Mesenchymal stem cell (in vitro differentiated cells and primary cell): ENCODE results near the gene KLHL29.

Source experiments
- DNase-seq: peaks from one replicate; pipeline ENCODE4 v3.0.0-alpha.2; 2013
- H2AFZ ChIP-seq: one replicate; pipeline ENCODE4 v1.6.1; 2013; ENCODE audit warnings: low read depth, mild to moderate bottlenecking, control low read depth, inconsistent platforms, low read length, moderate library complexity
- H2AK5ac ChIP-seq: 2 replicates; pipeline ENCODE4 v1.6.1; 2013; ENCODE audit warnings: low read length, moderate library complexity, mild to moderate bottlenecking, inconsistent platforms; ENCODE audit not compliant: severe bottlenecking
- H2BK120ac ChIP-seq: one replicate; pipeline ENCODE4 v1.6.1; 2013; ENCODE audit warnings: low read depth, mild to moderate bottlenecking, inconsistent platforms, low read length, moderate library complexity
- H2BK12ac ChIP-seq, 2 experiments: one replicate each; pipeline ENCODE4 v1.6.1; 2013; ENCODE audit warnings: inconsistent platforms in 2 of 2, low read length in 2 of 2, mild to moderate bottlenecking in 2 of 2, moderate library complexity in 2 of 2, control low read depth in 1 of 2
- H2BK15ac ChIP-seq: one replicate; pipeline ENCODE4 v1.6.1; 2013; ENCODE audit warnings: mild to moderate bottlenecking, low read depth, inconsistent platforms; ENCODE audit not compliant: poor library complexity, severe bottlenecking
- H2BK5ac ChIP-seq: 2 replicates; pipeline ENCODE4 v1.6.1; 2013; ENCODE audit warnings: low read depth, mild to moderate bottlenecking, low read length, control low read depth, inconsistent platforms; ENCODE audit not compliant: poor library complexity, severe bottlenecking
- H3K14ac ChIP-seq, 2 experiments: one replicate each; pipeline ENCODE4 v1.6.1; 2013; ENCODE audit warnings: inconsistent platforms in 2 of 2, low read length in 2 of 2, control low read depth in 1 of 2, mild to moderate bottlenecking in 1 of 2, moderate library complexity in 1 of 2
- H3K18ac ChIP-seq, 2 experiments: one replicate each; pipeline ENCODE4 v1.6.1; 2013; ENCODE audit warnings: inconsistent platforms in 2 of 2, low read length in 2 of 2, control low read depth in 1 of 2, low read depth in 1 of 2, mild to moderate bottlenecking in 1 of 2
- H3K23ac ChIP-seq, 2 experiments: one replicate each; pipeline ENCODE4 v1.6.1; 2013; ENCODE audit warnings: inconsistent platforms in 2 of 2, low read length in 2 of 2, mild to moderate bottlenecking in 2 of 2, moderate library complexity in 2 of 2, control low read depth in 1 of 2
- H3K27ac ChIP-seq: 2 replicates; pipeline ENCODE4 v1.5.1; 2013; ENCODE audit warnings: mild to moderate bottlenecking, moderate library complexity, low read length, control low read depth, inconsistent platforms; ENCODE audit not compliant: poor library complexity, severe bottlenecking
- H3K27me3 ChIP-seq, 2 experiments: 2 replicates each; pipeline versions ENCODE4 v1.6.1 to v1.7.0; 2013; ENCODE audit warnings: low read length in 2 of 2, mild to moderate bottlenecking in 2 of 2, moderate library complexity in 2 of 2, control low read depth in 1 of 2, inconsistent platforms in 1 of 2; ENCODE audit not compliant: control insufficient read depth in 1 of 2, insufficient read depth in 1 of 2
- H3K36me3 ChIP-seq, 2 experiments: 2 replicates each; pipeline versions ENCODE4 v1.6.1 to v1.7.0; 2013; ENCODE audit warnings: low read length in 2 of 2, control low read depth in 1 of 2, inconsistent platforms in 1 of 2, low read depth in 1 of 2, mild to moderate bottlenecking in 1 of 2; ENCODE audit not compliant: insufficient read depth in 2 of 2, control insufficient read depth in 1 of 2
- H3K4ac ChIP-seq, 2 experiments: one replicate each; pipeline ENCODE4 v1.6.1; 2013; ENCODE audit warnings: inconsistent platforms in 2 of 2, low read length in 2 of 2, mild to moderate bottlenecking in 2 of 2, moderate library complexity in 2 of 2, control low read depth in 1 of 2, low read depth in 1 of 2
- H3K4me1 ChIP-seq: 2 replicates; pipeline ENCODE4 v1.6.1; 2013; ENCODE audit warnings: low read depth, low read length, control low read depth; ENCODE audit not compliant: control insufficient read depth, insufficient read depth
- H3K4me2 ChIP-seq: 2 replicates; pipeline ENCODE4 v1.6.1; 2013; ENCODE audit warnings: low read length, mild to moderate bottlenecking, inconsistent platforms; ENCODE audit not compliant: poor library complexity, severe bottlenecking
- H3K4me3 ChIP-seq, 2 experiments: 2 replicates each; pipeline versions ENCODE4 v1.5.1 to v1.7.0; 2013; ENCODE audit warnings: low read length in 2 of 2, mild to moderate bottlenecking in 2 of 2, control low read depth in 1 of 2, low read depth in 1 of 2; ENCODE audit not compliant: insufficient read depth in 1 of 2
- H3K79me1 ChIP-seq: replicated peaks from 2 replicates; pipeline ENCODE4 v1.6.1; 2013; ENCODE audit warnings: mild to moderate bottlenecking, control low read depth, low read length, inconsistent platforms; ENCODE audit not compliant: poor library complexity, severe bottlenecking
- H3K9ac ChIP-seq: 2 replicates; pipeline ENCODE4 v1.7.0; 2013; ENCODE audit warnings: mild to moderate bottlenecking, low read length, moderate library complexity
- H3K9me3 ChIP-seq: 2 replicates; pipeline ENCODE4 v1.7.0; 2013; ENCODE audit warnings: mild to moderate bottlenecking, low read length; ENCODE audit not compliant: control insufficient read depth
- H4K8ac ChIP-seq: one replicate; pipeline ENCODE4 v1.6.1; 2013; ENCODE audit warnings: inconsistent platforms, mild to moderate bottlenecking, low read length, moderate library complexity
- H4K91ac ChIP-seq: one replicate; pipeline ENCODE4 v1.6.1; 2013; ENCODE audit warnings: mild to moderate bottlenecking, low read length, inconsistent platforms
- WGBS: methylation state at CpG from one replicate; pipeline ENCODE4 v1.1.7; 2013; ENCODE audit warnings: mixed read lengths; 5-methylcytosine and 5-hydroxymethylcytosine counted together

The KLHL29 gene

DNA sequence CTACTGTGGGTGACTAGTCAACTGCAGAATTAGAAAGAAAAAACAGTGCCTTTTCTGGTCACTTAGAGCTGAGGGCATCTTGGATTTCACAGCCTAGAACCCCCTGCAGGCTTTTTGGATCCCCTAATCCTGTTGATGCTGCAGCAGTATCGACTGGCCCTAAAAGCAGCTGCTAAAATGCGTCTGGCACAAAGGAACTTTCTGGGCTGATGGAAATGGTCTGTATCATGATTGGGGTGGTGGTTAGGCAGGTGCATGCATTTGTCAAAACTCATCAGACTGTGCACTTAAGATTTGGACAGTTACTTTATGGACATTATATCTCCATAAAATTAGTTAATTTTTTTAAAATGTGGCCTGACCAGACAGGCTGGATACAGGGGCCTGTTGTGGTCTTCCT, 149.8 kb downstream of the KLHL29 start:
- Histone ChIP-seq H3K4me3 (no peak overlapping the region), H3K36me3 (peaks cover 0 to 4% of the 10 kb centered on the region in 2 experiments), H3K4me2 (no peak overlapping the region), H4K8ac (no peak overlapping the region), H3K79me1 (peaks cover 4% of the 10 kb centered on the region), H4K91ac (no peak overlapping the region), H2AK5ac (no peak overlapping the region), H2BK120ac (no peak overlapping the region), H3K9me3 (no peaks in the 10 kb centered on the region), H3K4me1 (peaks cover 17% of the 10 kb centered on the region), H3K23ac (no peak overlapping the region), H3K18ac (no peak overlapping the region), H3K4ac (no peak overlapping the region), H3K14ac (no peak overlapping the region), H2BK5ac (no peak overlapping the region), H3K9ac (no peak overlapping the region), H2BK12ac (no peak overlapping the region), H2AFZ (no peak overlapping the region), H3K27ac (no peak overlapping the region), H3K27me3 (no peaks in the 10 kb centered on the region), H2BK15ac (no peak overlapping the region)
- DNase-seq, result no peak
- 100% methylated on average over 2 of the region's 2 CpGs for WGBS

DNA sequence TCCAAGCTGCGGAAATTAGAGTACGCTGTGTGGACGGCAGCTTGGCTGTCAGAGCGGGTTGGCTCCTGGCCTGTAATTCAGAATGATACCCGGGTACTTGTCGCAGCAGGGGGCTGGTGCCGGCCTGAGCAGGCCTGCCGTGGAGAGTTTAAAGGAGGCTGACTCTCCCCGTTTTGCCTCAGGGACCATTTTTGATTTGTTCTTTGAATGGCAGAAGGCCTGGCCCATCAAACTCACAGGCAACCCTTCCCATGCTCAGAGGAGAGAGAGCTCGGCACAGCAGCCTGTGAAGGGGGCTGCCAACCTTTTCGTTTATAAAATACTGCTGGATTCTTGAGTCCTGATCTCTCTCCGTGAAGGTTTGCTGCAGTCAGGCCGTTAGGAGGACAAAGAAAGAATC, 151.3 kb downstream of the KLHL29 start:
- Histone ChIP-seq H3K9me3 (no peaks in the 10 kb centered on the region), H4K8ac (no peak overlapping the region), H3K4me2 (no peak overlapping the region), H2AK5ac (no peak overlapping the region), H2BK12ac (no peak overlapping the region), H2BK15ac (no peak overlapping the region), H2BK120ac (no peak overlapping the region), H3K18ac (no peak overlapping the region), H4K91ac (no peak overlapping the region), H3K36me3 (peaks cover 0 to 4% of the 10 kb centered on the region in 2 experiments), H2BK5ac (no peak overlapping the region), H2AFZ (no peak overlapping the region), H3K27ac (no peak overlapping the region), H3K27me3 (peaks cover 0 to 4% of the 10 kb centered on the region in 2 experiments), H3K23ac (no peak overlapping the region), H3K14ac (no peak overlapping the region), H3K9ac (no peak overlapping the region), H3K4me1 (peaks cover 17% of the 10 kb centered on the region), H3K4ac (no peak overlapping the region), H3K79me1 (peaks cover 5% of the 10 kb centered on the region), H3K4me3 (no peak overlapping the region)
- no peak for DNase-seq
- 92% methylated on average over 13 of the region's 13 CpGs for WGBS

DNA sequence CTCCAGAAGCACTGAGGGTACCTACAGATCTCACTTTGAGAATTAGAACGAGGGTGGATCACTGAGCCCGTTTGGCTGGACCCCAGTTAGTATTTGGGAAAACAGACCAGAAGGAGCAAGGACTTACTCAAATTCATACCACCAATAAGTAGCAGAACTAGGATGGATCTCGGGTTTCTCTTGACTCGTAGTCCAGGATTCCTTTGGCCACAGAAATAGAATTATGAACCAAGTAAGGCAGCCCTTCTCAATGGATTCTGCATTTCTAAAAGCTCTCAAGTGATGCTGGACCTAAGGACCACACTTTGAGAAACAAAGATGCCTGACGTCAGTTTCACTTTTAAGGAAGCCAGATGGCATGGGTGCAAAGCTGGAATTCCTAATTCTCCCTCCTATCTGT, 153.0 kb downstream of the KLHL29 start:
- no peaks in the 10 kb centered on the region for H3K9me3 ChIP-seq
- H2BK120ac ChIP-seq, result no peak overlapping the region
- DNase-seq, result no peak
- H2AFZ ChIP-seq, result no peak overlapping the region
- WGBS, result 90% methylated on average over 5 of the region's 5 CpGs
- H4K91ac ChIP-seq, result no peak overlapping the region
- no peak overlapping the region for H3K9ac ChIP-seq
- H3K27ac ChIP-seq, result no peak overlapping the region
- no peak overlapping the region for H3K18ac ChIP-seq
- no peak overlapping the region for H3K4me2 ChIP-seq
- peaks cover 6% of the 10 kb centered on the region for H3K4me1 ChIP-seq
- H2BK15ac ChIP-seq, result no peak overlapping the region
- peaks cover 0 to 13% of the 10 kb centered on the region in 2 experiments for H3K27me3 ChIP-seq
- H2AK5ac ChIP-seq, result no peak overlapping the region
- no peak overlapping the region for H2BK12ac ChIP-seq
- no peak overlapping the region for H3K4me3 ChIP-seq
- no peak overlapping the region for H4K8ac ChIP-seq
- peaks cover 7% of the 10 kb centered on the region for H3K79me1 ChIP-seq
- no peak overlapping the region for H3K23ac ChIP-seq
- no peak overlapping the region for H3K4ac ChIP-seq
- no peak overlapping the region for H2BK5ac ChIP-seq
- no peak overlapping the region for H3K14ac ChIP-seq
- peaks cover under 1 to 4% of the 10 kb centered on the region in 2 experiments for H3K36me3 ChIP-seq

DNA sequence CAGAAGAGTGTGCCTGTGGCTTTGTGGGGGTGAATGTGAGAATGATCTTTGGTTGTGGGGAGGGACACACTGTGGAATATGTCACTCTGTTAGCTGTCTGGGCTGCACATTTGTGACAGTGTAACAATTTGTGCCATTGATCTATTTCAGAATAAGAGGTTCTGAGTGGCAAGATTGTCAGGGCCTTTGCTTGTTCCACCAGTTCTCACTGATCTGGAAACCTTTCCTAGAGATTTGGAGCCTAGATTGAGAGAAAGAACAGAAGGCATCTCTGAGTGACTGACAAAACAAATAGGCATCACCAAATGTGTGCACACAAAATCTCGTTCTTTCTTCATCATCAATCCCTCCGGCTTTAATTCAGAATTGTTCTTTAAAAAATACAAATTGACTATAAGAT, 153.6 kb downstream of the KLHL29 start:
- Histone ChIP-seq H3K23ac (no peak overlapping the region), H3K4me2 (no peak overlapping the region)

More for the DNA sequence above, 153.6 kb downstream of the KLHL29 start:
- H3K4me3 ChIP-seq, result no peak overlapping the region
- H3K4me1 ChIP-seq, result peaks cover 2% of the 10 kb centered on the region
- H4K8ac ChIP-seq, result no peak overlapping the region
- H3K9me3 ChIP-seq, result no peaks in the 10 kb centered on the region
- no peak overlapping the region for H2AFZ ChIP-seq
- H3K79me1 ChIP-seq, result peaks cover 7% of the 10 kb centered on the region
- H2AK5ac ChIP-seq, result no peak overlapping the region
- no peak overlapping the region for H2BK15ac ChIP-seq
- no peak overlapping the region for H3K14ac ChIP-seq
- H2BK12ac ChIP-seq, result no peak overlapping the region
- H2BK120ac ChIP-seq, result no peak overlapping the region
- no peak overlapping the region for H3K9ac ChIP-seq
- no peak overlapping the region for H3K18ac ChIP-seq
- H3K4ac ChIP-seq, result no peak overlapping the region
- DNase-seq, result no peak
- no peak overlapping the region for H4K91ac ChIP-seq
- peaks cover 0 to 15% of the 10 kb centered on the region in 2 experiments for H3K27me3 ChIP-seq
- H2BK5ac ChIP-seq, result no peak overlapping the region
- no peak overlapping the region for H3K27ac ChIP-seq
- no CpG with 5 or more reads among the region's 2 CpGs for WGBS
- peaks cover 3 to 4% of the 10 kb centered on the region in 2 experiments for H3K36me3 ChIP-seq
